HL-60/S4 treated with phorbol 12-myristate 13-acetate at 8.2 ng/mL for 4 days and 3 days (cell line): ENCODE data around the gene NTRK2.

Source experiments
- in situ Hi-C: fragments of 300-500 bp; cut with MboI; formaldehyde crosslinking; loops from 2 replicates; pipeline ENCODE4 v1.15.0; 2022; ENCODE audit warnings: low sequenced_read_pairs

Gene NTRK2

DNA sequence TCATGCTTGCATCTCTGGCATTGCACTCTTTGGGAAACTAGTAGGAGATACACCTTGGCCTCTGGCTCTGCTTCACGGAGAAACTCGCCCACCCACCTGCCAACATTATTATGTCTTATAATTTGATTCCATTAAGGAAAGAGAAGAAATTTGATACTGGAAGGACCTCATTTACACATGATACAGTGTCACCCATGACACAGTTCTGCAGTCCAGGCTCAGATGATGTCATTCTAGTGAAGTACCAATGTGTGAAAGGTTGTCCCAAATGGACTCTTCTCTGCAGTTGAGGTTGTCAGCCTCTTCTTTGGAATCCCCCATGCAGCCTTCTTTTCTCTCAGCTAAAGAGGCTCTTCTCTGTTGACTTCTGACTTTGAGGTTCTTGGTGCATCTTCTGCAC is 329.1 kb downstream of the NTRK2 start:
- in situ Hi-C loops: no loop called here

DNA sequence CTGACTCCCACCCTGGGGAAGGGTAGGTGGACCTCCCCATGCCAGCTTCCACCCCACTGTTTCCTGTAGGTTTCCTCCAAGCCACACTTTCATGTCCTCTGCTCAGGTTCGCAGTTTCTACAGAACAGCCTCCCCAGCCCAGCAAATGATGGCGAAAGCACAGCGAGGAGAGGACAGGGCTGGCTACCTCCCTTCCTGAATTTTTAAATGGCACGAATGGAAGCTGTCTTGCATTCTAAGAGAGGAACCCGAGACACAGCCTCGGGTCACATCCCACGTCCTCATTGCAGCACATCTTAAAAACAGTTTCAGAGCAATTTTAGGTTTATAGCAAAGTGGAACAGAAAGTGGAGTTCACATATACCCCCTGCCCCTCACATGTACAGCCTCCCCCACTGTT is 330.3 kb downstream of the NTRK2 start:
- in situ Hi-C loops: no loop called here

- in situ Hi-C loops: no loop called here
Observed at GRCh38 chr9:85001925-85002324, 332.4 kb downstream of the NTRK2 start.

DNA sequence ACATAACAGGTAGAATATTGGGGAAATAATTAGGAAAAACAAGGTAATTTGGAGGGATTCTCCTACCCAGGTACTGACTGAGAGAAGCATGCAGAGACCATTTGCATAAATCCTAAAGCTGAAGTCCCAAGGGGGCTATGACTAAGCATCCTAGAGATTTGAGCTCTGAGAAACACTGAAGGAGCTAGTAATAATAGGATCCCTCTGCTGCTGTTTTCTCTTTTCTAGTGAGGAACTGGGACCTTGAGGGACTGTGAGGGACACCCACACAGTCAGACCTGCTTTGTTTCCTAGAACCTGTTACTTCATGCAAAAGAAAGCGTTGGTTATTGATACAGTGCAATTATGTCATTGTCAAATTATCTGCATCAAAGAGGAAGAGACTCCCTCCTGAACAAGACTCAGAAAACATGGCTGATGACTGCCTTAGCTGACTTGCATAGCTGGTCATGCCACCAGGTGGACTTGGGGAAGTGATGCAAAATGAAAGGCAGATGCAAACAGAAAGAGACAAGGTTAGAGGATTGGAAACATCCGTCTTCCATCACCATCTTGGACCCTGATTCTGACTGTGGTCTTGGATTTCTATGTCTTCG is 335.4 kb downstream of the NTRK2 start:
- in situ Hi-C loops: no loop called here

DNA sequence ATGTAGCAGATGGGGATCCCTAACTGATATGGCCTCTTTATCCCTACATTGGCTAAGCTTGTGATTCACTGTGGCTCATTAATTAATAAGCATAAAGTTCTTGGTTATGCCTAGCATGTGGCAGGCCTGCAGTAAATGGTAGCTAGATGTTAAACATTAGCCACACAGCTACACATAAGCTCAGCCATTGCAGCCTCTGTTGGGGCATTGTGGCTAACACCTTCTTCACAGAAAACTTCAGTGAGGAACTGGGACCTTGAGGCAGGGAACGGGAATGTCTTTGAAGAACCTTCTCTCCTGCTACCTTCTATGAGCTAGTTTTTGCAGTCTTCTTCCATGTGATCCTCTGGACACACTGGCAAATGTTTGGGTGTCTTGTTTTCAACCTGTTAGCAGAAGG is 338.2 kb downstream of the NTRK2 start:
- in situ Hi-C loops: no loop called here

DNA sequence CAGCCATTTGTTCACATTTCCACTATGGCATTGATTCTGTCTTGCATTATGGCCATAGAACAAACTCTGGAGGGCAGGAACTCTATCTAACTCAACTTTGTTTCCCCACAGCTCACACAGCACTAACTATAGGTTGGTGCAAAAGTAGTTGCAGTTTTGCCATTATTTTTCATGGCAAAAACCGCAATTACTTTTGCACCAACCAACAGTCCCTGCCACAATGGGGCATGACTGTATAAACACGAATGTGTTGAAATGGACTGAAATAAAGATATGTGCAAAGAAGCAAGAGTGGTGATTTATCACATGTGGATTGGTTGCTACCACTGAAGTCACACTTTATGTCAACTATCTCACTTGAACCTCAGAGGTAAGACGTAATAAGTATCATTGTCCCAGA is 338.7 kb downstream of the NTRK2 start:
- in situ Hi-C loops: no loop called here

GRCh38 chr9:85009251-85009650 is 339.7 kb downstream of the NTRK2 start:
- in situ Hi-C loops: no loop called here

- in situ Hi-C loops: no loop called here
Observed at GRCh38 chr9:85013703-85014102, 344.2 kb downstream of the NTRK2 start.

GRCh38 chr9:85014292-85014691 is 344.8 kb downstream of the NTRK2 start:
- in situ Hi-C loops: no loop called here

DNA sequence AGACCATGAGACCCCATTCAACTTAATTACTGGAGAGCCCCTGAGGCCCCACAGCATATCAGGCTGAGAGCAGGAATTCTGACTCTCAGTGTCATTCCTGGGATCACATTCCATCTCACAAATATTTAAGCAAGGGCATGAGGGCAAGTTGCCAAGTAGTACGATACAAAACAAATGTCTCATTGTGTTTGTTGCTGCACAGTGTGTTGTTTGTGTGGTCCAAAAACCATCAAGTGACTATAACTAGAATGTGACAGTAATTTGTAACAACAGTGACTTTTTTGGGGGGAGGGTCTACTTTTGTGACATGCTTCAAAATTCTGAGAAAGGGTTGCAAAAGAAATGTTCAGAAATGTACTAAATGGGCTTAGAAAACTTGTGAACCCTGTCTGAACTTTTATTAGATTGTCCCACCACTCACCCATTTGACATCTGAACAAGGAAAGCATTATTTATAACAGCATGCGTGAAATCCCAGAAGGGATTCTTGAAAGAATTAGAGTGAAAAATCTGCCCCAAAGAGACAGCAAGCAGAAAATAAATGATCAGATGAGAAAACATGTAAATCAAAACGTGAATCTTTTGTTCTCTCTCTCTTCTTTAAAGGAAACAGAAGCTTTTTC is 347.0 kb downstream of the NTRK2 start:
- in situ Hi-C loops: no loop called here

GRCh38 chr9:85020791-85021190 is 351.3 kb downstream of the NTRK2 start:
- in situ Hi-C loops: no loop called here

DNA sequence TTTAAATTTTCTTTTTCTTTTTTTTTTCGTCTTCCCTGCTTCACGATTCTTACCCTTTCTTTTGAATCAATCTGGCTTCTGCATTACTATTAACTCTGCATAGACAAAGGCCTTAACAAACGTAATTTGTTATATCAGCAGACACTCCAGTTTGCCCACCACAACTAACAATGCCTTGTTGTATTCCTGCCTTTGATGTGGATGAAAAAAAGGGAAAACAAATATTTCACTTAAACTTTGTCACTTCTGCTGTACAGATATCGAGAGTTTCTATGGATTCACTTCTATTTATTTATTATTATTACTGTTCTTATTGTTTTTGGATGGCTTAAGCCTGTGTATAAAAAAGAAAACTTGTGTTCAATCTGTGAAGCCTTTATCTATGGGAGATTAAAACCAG is 352.2 kb downstream of the NTRK2 start:
- in situ Hi-C loops: no loop called here

DNA sequence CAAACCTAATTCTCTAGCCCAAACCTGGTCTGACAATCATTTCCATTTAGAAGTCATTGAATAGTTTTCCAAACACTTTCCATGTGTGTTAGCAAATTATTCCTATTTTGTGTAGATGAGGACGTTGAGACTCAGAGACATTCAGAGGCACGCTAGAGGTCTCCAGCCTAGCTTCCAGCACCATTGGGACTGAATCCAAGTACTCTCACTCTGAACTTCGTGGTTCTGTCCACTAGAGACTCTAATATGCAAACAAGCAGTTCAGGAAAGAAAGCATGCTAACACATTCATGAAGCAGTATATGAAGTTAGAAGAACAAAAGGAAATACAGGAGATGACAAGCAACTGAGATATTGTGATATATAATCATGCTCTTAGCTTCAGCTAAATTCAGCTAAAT is 354.8 kb downstream of the NTRK2 start:
- in situ Hi-C loops: no loop called here

DNA sequence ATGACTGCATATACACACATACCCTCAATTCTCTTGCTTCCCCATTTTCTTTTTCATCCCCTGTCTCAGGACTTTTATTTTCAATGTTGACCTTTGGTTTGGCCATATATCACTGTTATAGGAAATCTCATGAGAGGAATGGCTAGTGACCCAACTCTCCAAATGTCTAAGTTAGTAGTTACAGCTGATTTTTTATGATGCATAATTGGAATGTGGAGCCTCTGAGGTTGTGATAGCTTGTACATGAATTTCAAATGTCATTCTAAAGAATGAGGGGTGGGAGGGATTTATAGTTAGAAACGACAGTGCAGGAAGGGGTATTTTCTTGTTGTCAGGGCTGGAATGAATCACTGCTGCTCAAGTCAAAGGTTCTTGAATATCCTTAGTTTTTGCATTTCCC is 356.1 kb downstream of the NTRK2 start:
- in situ Hi-C loops: loop anchor here (25.0 kb wide), 1 partner anchor 112 kb away; no protein-coding TSS in a partner anchor

DNA sequence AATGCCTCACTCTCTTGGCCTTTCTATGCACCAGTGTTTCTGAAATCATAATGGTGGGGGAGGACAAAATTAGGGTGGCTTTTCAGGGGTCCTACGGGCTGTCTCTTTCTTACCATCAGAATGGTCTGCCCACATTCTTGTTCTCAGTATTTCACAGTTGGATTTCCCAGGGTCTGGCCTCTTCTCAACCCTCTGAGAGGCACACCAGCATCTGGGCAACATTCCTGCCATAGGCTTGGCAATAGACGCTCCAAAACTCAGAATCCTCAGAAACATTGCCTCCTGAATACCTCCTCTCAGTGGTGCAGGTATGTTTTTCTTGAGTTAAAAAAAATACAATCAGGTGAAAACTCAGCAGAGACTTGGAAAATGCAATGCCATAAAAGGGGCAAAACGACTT is 358.3 kb downstream of the NTRK2 start:
- in situ Hi-C loops: loop anchor here (25.0 kb wide), 1 partner anchor 109 kb away; no protein-coding TSS in a partner anchor

DNA sequence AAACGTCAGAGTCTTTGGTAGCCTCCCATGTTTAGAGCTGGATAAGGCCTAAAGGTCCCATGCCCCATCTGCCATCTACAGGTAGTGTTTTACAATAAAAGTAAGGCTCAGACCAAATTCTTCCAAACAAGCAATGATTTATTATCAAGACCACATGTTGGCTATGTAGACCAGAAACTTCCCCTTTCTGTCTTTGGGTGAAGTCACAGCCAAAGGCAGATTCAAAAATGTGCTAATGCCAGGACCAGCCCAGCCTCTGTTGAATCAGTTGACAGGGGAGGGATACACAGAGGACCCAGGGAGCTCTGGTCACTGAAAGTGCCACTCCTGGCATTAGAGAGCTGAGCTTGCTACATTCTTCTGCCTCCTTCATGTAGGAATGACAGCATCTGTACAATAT is 360.8 kb downstream of the NTRK2 start:
- in situ Hi-C loops: loop anchor here (25.0 kb wide), 1 partner anchor 107 kb away; no protein-coding TSS in a partner anchor

GRCh38 chr9:85036496-85036895 is 367.0 kb downstream of the NTRK2 start:
- in situ Hi-C loops: loop anchor here (25.0 kb wide), 1 partner anchor 101 kb away; no protein-coding TSS in a partner anchor

DNA sequence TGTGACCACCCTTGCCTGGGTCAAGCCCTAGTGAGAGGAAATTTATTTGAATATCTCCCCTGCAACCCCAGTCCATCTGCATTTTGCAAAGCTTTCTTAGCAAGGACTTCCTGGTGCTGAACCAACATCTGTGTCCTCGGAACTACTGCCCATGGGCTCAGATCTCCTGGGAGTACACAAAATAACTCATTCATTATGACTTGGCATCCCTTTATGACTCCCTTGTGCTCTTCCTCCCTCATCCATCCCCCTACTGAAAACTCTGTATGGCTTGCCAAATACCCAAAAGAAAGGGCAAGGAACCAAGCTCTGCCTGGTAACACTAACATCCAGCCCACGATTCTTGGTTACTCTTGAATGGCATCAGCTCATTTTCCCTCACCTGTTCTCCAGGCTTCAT is 368.5 kb downstream of the NTRK2 start:
- in situ Hi-C loops: loop anchor here (25.0 kb wide), 1 partner anchor 99 kb away; no protein-coding TSS in a partner anchor

GRCh38 chr9:85038824-85039608 is 369.5 kb downstream of the NTRK2 start:
- in situ Hi-C loops: loop anchor here (25.0 kb wide), 1 partner anchor 98 kb away; no protein-coding TSS in a partner anchor

DNA sequence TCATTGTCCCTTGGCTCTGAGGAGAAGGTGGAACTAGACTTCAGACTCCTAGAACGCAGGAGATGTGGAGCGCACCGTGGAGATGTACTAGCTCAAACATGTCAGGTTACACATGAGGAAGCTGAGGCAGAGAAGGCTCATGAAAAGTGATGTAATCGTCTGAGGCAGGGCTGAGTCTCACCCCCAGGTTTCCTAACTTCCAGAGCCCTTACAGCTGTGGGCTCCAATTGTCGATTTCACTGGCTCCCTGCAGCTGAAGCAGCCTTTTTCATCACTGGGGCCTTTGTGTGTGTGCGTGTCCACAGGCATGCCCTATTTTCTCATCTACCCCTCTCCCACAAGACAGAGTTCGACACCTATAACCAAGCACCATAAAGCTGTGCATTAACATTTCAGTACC is 370.6 kb downstream of the NTRK2 start:
- in situ Hi-C loops: loop anchor here (25.0 kb wide), 1 partner anchor 97 kb away; no protein-coding TSS in a partner anchor

DNA sequence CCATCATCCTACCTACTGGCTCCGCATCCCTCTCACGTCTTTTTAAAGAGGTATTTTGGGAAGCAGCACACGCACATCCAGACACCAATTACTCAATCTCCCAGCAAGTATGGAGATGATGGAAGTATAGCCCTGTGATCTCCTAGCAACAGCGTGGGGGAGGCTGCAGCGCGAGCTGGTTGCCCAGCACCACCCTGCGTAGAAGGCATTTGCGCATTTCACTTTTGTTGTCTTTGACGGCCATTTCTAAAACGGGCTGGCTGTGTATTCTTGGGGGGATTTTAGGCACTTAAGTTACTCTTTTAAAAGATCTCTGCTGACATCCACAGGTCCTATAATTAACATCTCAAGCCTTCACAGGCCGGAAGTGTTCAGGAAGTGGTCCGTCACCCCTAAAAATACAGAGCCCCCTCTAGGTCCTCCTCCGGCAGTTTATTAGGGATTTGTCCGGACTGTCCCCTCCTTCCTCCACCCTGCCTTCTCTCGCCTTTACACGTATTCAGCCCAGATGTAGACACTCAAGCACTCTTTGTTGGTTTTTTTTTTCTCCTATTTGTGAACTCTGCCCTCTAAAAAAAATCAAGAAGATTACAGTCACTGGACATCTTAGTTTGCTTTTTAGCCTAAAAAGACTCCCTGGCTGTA is 371.4 kb downstream of the NTRK2 start:
- in situ Hi-C loops: loop anchor here (25.0 kb wide), 1 partner anchor 96 kb away; no protein-coding TSS in a partner anchor
